GM12878 (cell line): ENCODE measurements around the gene GM2A. TPM values are rescaled to one million over a fixed set of nuclear protein-coding genes. Genes with fewer than 3 reads are reported as not detected.
A peak's percentile ranks its signal among the peaks of the same experiment; 100 is the strongest.

Source experiments
- ATAC-seq: fragments of 200-7000 bp; cut with Tn5 transposase; 3 replicates; pipeline ENCODE4 v1.9.1; 2020; ENCODE audit warnings: mild to moderate bottlenecking, moderate library complexity
- BruUV-seq: library from RNA; stranded (reverse); fragments of 400-500 nt; replicated peaks from 2 replicates; lab custom pipeline; 2021; lab: Mats Ljungman, UMichigan
- CTCF ChIA-PET: fragments of 300-600 bp; sonication (Branson Sonifier 250); formaldehyde crosslinking; extraction: SDS; loops from one replicate; lab custom pipeline; 2021; ENCODE audit warnings: inconsistent platforms; lab: Yijun Ruan, JAX
- POLR2A ChIA-PET: fragments of 350-600 bp; formaldehyde crosslinking; extraction: SDS; loops from one replicate; lab custom pipeline; 2021; ENCODE audit warnings: inconsistent platforms; lab: Charles Lee
- RAD21 ChIA-PET: fragments of 300-600 bp; sonication (Branson Sonifier 250); formaldehyde crosslinking; loops from one replicate; lab custom pipeline; 2023; ENCODE audit warnings: antibody characterized with exemption; ENCODE audit not compliant: unreplicated experiment; lab: Charles Lee
- SMC1A ChIA-PET: fragments of 300-600 bp; sonication (Branson Sonifier 250); formaldehyde crosslinking; loops from one replicate; lab custom pipeline; 2023; ENCODE audit not compliant: unreplicated experiment, uncharacterized antibody; lab: Charles Lee
- DNase-seq: peaks from one replicate; pipeline ENCODE4 v3.0.0-alpha.2; 2011; ENCODE audit warnings: low read depth, low spot score
- FAIRE-seq: peaks from 3 replicates; lab custom pipeline; 2011; peaks lifted over from hg19 to GRCh38; lab: Jason Lieb, UNC
- H2AFZ ChIP-seq: 2 replicates; pipeline ENCODE4 v1.6.0; 2011; ENCODE audit warnings: low read depth, low read length, control low read depth; ENCODE audit not compliant: control insufficient read depth
- H3K27ac ChIP-seq: 2 replicates; pipeline ENCODE4 v1.5.1; 2011; ENCODE audit warnings: control low read depth; ENCODE audit not compliant: control insufficient read depth, insufficient read depth
- H3K27me3 ChIP-seq, 2 experiments: replicated peaks in 1 of 2; 2 replicates each; pipeline versions ENCODE4 v1.6.0 to v1.6.1; 2011; ENCODE audit warnings: low read length in 1 of 2; ENCODE audit not compliant: control insufficient read depth in 2 of 2, insufficient read depth in 2 of 2
- H3K36me3 ChIP-seq, 2 experiments: 2 replicates each; pipeline ENCODE4 v1.5.1; 2011; ENCODE audit warnings: low read length in 1 of 2; ENCODE audit not compliant: control insufficient read depth in 2 of 2, insufficient read depth in 2 of 2
- H3K4me1 ChIP-seq: 2 replicates; pipeline ENCODE4 v1.6.1; 2011; ENCODE audit warnings: mild to moderate bottlenecking, low read length, moderate library complexity, mixed read lengths; ENCODE audit not compliant: control insufficient read depth, insufficient read depth
- H3K4me2 ChIP-seq: 2 replicates; pipeline ENCODE4 v1.6.0; 2011; ENCODE audit warnings: control low read depth; ENCODE audit not compliant: control insufficient read depth, insufficient read depth
- H3K4me3 ChIP-seq: fragments of 200-600 bp; sonication (generic); 2 replicates; pipeline ENCODE4 v1.5.1; 2016
- H3K79me2 ChIP-seq: 2 replicates; pipeline ENCODE4 v1.6.0; 2011; ENCODE audit warnings: low read length; ENCODE audit not compliant: control insufficient read depth, insufficient read depth
- H3K9ac ChIP-seq: 2 replicates; pipeline ENCODE4 v1.8.0; 2011; ENCODE audit warnings: low read length, control low read depth, mixed read lengths; ENCODE audit not compliant: control insufficient read depth, insufficient read depth
- H3K9me3 ChIP-seq: replicated peaks from 3 replicates; pipeline ENCODE4 v1.5.1; 2011; ENCODE audit warnings: mild to moderate bottlenecking, low read length; ENCODE audit not compliant: control insufficient read depth, insufficient read depth
- H4K20me1 ChIP-seq: 2 replicates; pipeline ENCODE4 v1.6.0; 2011; ENCODE audit not compliant: control insufficient read depth, insufficient read depth
- BACH1 ChIP-seq: fragments of 450-650 bp; IDR thresholded peaks from 2 replicates; pipeline ENCODE4 v1.6.1; 2017; ENCODE audit warnings: mild to moderate bottlenecking, borderline replicate concordance
- CREM ChIP-seq: IDR thresholded peaks from 2 replicates; pipeline ENCODE4 v1.6.1; 2014; ENCODE audit warnings: antibody characterized with exemption, low read depth
- JUNB ChIP-seq: IDR thresholded peaks from 2 replicates; pipeline ENCODE4 v1.6.1; 2016; ENCODE audit warnings: antibody characterized with exemption, mild to moderate bottlenecking
- POLR2A ChIP-seq: IDR thresholded peaks from 2 replicates; pipeline ENCODE4 v1.6.1; 2011; ENCODE audit warnings: low read depth, mild to moderate bottlenecking, low read length
- SPI1 ChIP-seq: IDR thresholded peaks from 2 replicates; pipeline ENCODE4 v1.6.1; 2011; ENCODE audit warnings: low read depth, mild to moderate bottlenecking, low read length, moderate library complexity, borderline replicate concordance; ENCODE audit not compliant: insufficient read depth
- STAT3 ChIP-seq: IDR thresholded peaks from 2 replicates; pipeline ENCODE4 v1.6.1; 2011; ENCODE audit warnings: low read depth, low read length, improper control_type of control experiment
- YY1 ChIP-seq: IDR thresholded peaks from 2 replicates; pipeline ENCODE4 v1.6.1; 2011; ENCODE audit warnings: low read depth, mild to moderate bottlenecking, low read length
- ZNF274 ChIP-seq: IDR thresholded peaks from one replicate; pipeline ENCODE4 v1.8.0; 2011; ENCODE audit not compliant: insufficient read length, insufficient read depth
- ZSCAN29 ChIP-seq: fragments of 450-650 bp; IDR thresholded peaks from 2 replicates; pipeline ENCODE4 v1.6.1; 2017; ENCODE audit warnings: mild to moderate bottlenecking, moderate library complexity
- WGBS: methylation state at CpG from one replicate; pipeline ENCODE4 v1.1.6; 2016; ENCODE audit warnings: low lambda C conversion rate; ENCODE audit not compliant: insufficient replicate concordance, insufficient coverage; ENCODE audit errors: missing lambda C conversion rate; 5-methylcytosine and 5-hydroxymethylcytosine counted together
- in situ Hi-C: fragments of 300-500 bp; cut with MboI; formaldehyde crosslinking; loops from 9 replicates; pipeline ENCODE4 v1.14.3; 2018; ENCODE audit warnings: mixed read lengths
- intact Hi-C: fragments of 100-400 bp; cut with micrococcal nuclease; formaldehyde crosslinking; loops from one replicate; pipeline ENCODE4 v1.14.2; 2022; ENCODE audit not compliant: unreplicated experiment
- polyA plus RNA-seq, 11 experiments: library from polyadenylated mRNA; depleted of rRNA in 4 of 11; unstranded in 6 of 11; stranded (reverse) in 5 of 11; fragments of >200 nt; fragmentation: Nextera tagmentation in 4 of 11; fragmentation: Illumina TruSeq in 1 of 11; extraction: Ambion mirVana in 4 of 11; extraction: Trizol in 1 of 11; gene quantifications; 1 replicate in 1 of 11; 2 replicates in 10 of 11; pipeline versions ENCODE4 v1.2.1 to v1.2.3, GENCODE V29; 2011 to 2016; ENCODE audit warnings: inconsistent platforms in 2 of 11, missing spikeins in 2 of 11, low read depth in 1 of 11
- total RNA-seq, 4 experiments: library from RNA; depleted of rRNA in 3 of 4; stranded (reverse); fragments of >200 nt in 3 of 4; fragmentation: Illumina TruSeq in 1 of 4; extraction: Trizol in 1 of 4; gene quantifications; 2 replicates each; pipeline versions ENCODE4 v1.2.1 to v1.2.3, GENCODE V29; 2013 to 2021
- TF ChIP-seq, protein P1 (sequence below): IDR thresholded peaks from 2 replicates; pipeline ENCODE4 v1.6.1; 2012; ENCODE audit warnings: low read depth, low read length, improper control_type of control experiment
- TF ChIP-seq, protein P2 (sequence below): IDR thresholded peaks from 2 replicates; pipeline ENCODE4 v1.6.1; 2012; ENCODE audit warnings: low read length, inconsistent platforms

Gene GM2A
- total and polyA plus RNA-seq, 10 of the 15 experiments (the other 5 are each of a cell fraction or from before 2014, with no cell fraction given) = 33.6 to 106 (median 68.2) TPM

DNA sequence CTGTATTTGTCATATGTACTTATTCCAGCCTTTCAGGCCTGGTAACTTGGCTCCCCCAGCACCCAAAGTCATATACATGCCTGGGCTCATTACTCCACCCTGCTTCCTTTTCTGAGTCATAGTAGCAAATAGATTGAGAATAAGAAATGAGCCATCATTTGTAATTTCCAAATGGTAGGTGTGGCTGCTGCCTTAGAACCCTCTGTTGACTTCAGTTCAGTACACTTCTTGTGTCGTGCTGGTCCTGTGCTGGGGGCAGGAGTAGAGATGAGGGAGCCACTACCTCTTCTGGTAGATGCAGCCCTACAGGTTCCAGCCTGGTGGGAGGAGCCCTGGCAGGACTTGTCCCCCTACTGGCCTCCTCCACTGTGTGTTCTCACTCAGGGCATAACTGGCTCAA, 11.1 kb downstream of the GM2A start:
- 50% methylated on average over 1 of the region's 1 CpG for WGBS
- no peak for FAIRE-seq

More for the DNA sequence above, 11.1 kb downstream of the GM2A start:
- peaks cover 5% of the 10 kb centered on the region for H3K4me1 ChIP-seq
- in situ Hi-C loops = no loop called here
- H3K36me3 ChIP-seq = peaks cover 24 to 30% of the 10 kb centered on the region in 2 experiments
- ATAC-seq = peak; percentile 85
- DNase-seq = no peak
- ChIA-PET RAD21 (interaction anchor here (0.7 kb wide), 1 partner anchor 10 kb away, joined by 3 read pairs; no protein-coding TSS in a partner anchor), CTCF (interaction anchor here (0.9 to 2.4 kb wide), 3 partner anchors 24 to 462 kb away, joined by 3 to 7 read pairs (median 3); no protein-coding TSS in a partner anchor), SMC1A (interaction anchor here (0.6 to 1.1 kb wide), 4 partner anchors 52 to 220 kb away, joined by 3 read pairs; no protein-coding TSS in a partner anchor), POLR2A (interaction anchor here (1.0 to 1.3 kb wide), 2 partner anchors 25 to 40 kb away, joined by 3 read pairs; partner anchors contain the start of gene CCDC69)
- H4K20me1 ChIP-seq = no peaks in the 10 kb centered on the region
- no peak overlapping the region for H3K4me3 ChIP-seq
- BruUV-seq = no TSS peak
- no peak overlapping the region for H3K4me2 ChIP-seq
- no peaks in the 10 kb centered on the region for H3K27me3 ChIP-seq
- H3K9me3 ChIP-seq = no peaks in the 10 kb centered on the region
- H3K79me2 ChIP-seq = peaks cover 14% of the 10 kb centered on the region
- no peak overlapping the region for H3K9ac ChIP-seq
- TF ChIP-seq, protein P1, sequence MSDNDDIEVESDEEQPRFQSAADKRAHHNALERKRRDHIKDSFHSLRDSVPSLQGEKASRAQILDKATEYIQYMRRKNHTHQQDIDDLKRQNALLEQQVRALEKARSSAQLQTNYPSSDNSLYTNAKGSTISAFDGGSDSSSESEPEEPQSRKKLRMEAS = no peak
- TF ChIP-seq ZNF274 (no peak), YY1 (no peak), BACH1 (no peak), JUNB (peak; percentile 68; the same call in 1 of the 2 replicates), SPI1 (no peak), POLR2A (peak; percentile 39; the same call in 1 of the 2 replicates), CREM (0 out of 2 replicates have a peak, but pooled peaks have one; percentile 10), STAT3 (no peak), ZSCAN29 (no peak)
- TF ChIP-seq, protein P2, sequence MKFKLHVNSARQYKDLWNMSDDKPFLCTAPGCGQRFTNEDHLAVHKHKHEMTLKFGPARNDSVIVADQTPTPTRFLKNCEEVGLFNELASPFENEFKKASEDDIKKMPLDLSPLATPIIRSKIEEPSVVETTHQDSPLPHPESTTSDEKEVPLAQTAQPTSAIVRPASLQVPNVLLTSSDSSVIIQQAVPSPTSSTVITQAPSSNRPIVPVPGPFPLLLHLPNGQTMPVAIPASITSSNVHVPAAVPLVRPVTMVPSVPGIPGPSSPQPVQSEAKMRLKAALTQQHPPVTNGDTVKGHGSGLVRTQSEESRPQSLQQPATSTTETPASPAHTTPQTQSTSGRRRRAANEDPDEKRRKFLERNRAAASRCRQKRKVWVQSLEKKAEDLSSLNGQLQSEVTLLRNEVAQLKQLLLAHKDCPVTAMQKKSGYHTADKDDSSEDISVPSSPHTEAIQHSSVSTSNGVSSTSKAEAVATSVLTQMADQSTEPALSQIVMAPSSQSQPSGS = no peak
- intact Hi-C loops = no loop called here
- peak overlapping the region; percentile 27; the same call in 1 of the 2 replicates for H3K27ac ChIP-seq
- no peak overlapping the region for H2AFZ ChIP-seq
